T-helper 2 cell (primary cell): ENCODE data around the gene ABHD16A.
A peak's percentile ranks its signal among the peaks of the same experiment; 100 is the strongest.

Experiments
- DNase-seq, 5 experiments: peaks; one replicate each; pipeline versions ENCODE4 v3.0.0 to v3.0.0-alpha.2; 2012 to 2022

ABHD16A gene

DNA sequence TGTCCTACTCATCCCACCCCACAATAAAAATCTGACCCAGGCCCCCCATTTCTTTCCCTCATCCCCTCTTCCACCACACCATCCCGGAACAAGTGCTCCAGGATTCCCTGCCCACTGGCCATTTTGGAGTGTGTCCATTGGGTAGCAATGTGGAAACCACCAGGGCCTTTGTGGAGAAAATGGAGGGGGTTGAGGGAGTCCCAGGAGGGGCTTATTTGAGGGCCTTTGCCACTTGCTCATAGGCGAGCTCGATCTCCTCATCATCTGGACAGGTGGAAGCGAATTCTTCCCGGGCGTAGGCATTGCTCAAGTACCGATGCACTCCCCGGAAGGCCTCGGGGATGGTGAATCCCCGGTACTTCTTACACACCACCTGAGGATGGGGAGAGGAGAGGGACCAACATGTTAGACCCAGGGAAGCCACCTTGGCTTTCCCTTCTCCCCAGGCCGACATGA lies 27.5 kb upstream of the ABHD16A start:
- no peak for DNase-seq

DNA sequence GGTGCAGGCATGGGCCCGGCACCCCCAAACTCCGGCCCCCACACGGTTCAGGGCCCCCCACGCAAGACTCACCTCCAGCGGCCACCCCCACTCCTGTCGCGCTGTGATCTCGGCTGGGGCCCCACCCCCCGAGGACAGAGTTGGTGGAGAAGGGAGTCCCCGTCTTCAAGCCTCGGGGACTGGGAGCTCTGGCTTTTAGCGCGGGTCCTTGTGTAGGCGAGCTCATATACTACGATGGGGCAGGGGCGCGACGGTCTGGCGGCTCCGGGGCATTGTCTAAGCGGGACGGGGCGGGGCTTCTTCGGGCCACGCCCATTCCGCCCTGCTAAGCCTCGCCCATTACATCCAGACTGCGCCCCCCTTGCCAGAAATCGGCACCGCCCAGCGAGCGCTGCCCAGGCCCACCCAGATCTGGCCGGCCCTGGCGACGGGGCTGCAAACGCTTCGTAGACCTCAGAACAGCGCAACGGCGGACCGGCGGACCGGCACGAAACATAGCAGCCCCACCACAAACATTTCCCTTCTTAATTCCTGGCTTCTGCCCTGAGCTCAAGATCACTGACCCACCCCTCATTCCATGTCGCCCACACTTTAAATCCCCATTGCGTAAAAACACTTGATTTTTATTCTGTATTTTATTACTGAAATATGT lies 27.0 kb upstream of the ABHD16A start:
- peak; percentile 28 to 76 (median 63) for DNase-seq

DNA sequence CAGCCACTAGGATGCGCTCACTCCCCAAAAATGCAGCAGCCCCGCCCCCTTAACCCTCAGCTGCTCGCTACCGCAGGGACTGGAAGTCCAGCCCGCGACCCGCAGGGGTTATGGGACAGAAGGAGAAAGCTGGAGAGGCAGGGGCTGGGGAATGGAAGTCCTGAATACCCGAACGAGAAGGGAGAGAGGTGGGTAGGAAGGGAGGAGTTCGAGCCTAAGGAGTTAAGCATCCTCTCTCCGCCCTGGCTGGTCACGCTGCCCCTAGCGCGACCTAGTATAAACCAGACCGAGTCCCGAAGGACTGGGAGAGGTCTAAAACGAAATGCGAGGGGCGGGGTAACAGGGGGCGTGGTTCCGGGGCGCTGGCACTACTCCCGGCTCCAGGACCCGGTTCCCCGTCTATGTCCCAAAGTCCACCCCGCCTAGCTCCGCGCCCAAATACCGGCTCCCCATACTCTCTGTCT lies 26.4 kb upstream of the ABHD16A start:
- DNase-seq = peak; percentile 58 to 84 (median 67)

DNA sequence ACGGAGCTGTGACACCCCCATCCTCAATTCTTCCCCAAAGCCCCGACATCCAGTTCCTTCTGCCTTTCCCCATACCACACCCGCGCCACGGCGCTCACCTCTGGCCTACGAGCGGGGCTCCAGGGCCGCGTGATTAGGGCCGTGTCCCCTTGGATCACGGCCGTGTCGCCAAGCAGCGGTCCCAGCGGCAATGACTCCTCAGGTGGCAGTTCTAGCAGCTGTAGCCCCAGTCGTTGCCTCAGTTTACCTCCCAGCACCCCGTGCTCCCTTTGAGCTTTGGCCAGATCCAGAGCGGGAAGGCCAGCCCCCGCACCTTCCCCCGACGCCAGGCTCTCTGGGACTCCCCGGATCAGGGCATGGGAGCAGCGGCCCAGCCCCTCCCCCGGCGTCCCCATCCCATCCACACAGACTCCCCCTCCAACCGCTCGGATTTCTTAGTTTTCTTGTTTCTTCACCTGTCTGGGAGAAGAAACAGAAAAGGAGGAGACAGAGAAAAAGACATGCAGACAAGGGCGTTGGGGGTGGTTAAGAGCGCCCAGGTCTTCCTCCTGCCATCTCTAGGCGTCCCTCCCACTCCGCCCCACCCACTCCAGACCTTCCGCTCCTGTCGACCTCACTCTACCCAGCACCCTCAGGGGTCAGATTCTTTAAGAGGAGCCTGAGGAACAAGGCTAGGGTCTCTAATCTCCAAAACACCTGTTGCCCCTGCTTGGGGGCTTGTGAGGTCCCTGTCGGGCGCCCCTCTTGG lies 25.8 kb upstream of the ABHD16A start, which contains the start of gene DDAH2:
Gene DDAH2, minus strand, starts transcription at position 533 of the 748 bp plus-strand sequence. Its CDS starts 138 bp downstream, at position 395.
- no peak for DNase-seq

DNA sequence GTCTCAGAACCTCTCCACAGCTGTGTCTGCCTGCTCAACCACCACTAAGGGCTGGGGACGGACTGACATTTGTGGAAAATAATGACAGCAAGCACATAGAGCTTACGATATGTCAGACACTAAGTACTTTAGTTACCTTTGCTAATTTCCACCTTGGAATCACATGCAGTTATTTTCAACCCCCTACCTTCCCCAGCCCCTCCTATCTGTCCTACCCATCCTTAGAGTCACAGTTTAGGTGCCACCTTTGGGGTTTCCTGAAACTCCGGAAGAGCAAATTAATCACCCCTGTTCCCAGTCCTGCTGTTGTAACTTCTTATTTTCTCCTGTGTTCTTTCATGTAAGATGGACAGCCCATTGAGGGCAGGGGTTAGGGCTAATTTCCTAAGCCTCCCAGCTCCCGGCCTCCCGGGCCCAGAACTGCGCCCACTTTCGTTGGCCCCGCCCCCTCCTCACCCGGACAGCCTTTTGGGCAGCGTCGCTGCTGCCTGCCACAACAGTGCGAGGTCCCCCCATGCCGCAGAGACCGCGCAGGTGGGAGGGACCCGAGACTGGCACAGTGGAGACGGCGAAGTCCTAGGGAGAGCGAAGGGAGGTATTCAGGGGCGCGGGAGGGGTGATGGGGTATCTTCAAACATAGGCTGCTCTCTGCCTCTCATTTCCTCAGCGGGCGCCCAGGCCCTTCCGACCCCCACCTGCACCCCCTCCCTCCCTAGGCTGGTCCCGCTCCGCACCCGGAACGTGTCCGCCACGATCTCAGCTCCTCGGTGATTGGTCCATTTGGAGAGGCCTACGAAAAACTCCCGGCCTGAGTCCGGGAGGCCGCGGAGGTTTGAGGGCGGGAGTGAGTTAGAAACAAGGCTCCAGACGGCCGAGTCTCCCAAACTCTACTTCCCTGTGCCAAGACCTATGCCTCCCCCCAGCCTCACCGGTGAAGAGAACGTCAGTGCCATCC lies 24.9 kb upstream of the ABHD16A start:
- no peak for DNase-seq

DNA sequence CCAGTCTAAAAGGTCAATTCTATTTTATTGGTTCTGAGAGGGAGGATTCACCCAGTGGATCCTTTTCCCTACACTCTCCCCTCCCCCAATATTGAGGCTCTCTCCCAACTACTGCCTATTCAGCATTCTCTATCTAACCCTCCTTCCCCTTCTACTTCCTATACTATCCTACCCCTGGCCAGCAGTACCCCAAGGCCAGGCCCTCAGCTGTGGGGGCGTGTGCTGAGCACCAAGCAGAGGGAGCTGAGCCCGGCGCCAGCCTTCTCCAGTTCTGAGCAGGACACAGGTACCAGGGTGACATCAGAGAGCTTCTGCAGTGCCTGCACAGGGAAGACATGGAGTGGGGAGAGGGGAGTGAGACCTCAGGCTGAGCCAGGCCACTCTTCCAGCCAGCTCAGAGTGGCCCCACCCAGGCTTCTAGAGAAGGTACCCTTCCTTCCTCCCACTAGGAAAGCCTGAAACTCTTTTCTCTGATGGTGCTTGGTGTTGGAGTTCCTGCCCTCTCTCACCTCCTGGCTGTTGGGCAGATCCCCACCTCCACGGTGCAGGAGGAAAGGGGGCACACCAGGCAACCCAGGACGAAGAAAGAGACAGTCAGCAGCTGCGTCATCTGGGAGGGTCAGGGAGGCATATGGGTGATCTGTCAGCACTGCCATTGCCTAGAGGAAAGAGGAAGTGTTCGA lies 24.1 kb upstream of the ABHD16A start:
- no peak for DNase-seq

DNA sequence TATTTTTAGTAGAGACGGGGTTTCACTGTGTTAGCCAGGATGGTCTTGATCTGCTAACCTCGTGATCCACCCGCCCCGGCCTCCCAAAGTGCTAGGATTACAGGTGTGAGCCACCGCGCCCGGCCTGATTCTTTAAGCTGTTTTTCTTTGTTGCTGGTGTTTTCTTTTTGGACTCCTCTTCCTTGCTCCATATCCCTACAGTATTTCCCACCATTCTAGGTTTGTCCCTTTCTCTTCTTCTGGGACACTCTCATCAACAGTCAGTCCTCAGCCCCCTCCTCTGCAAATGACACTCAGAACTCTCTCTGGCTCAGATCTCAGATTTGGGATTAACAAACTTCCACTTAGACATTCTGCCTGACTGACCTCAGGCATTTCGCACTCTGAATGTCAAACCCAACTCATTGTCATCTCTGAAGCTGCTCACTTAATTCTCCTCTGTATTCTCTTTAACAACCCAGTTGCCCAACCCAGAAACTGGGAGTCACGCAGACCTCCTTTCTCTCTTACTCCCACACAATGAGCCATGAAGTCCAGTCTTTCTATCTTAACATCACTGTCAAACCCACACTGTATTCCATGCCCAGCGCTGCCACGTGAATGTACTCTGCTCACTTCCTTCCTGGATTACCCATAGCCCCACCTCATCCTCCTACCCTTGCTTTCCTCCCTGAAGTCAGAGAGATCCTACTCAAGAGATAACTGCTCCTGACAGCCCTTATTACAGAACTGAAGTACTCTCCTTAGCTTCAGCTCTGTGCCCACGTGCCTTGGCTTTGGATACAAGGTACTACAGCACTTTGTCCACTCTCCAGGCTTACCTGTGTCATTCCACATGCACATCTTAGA lies 22.6 kb upstream of the ABHD16A start:
- DNase-seq = no peak

DNA sequence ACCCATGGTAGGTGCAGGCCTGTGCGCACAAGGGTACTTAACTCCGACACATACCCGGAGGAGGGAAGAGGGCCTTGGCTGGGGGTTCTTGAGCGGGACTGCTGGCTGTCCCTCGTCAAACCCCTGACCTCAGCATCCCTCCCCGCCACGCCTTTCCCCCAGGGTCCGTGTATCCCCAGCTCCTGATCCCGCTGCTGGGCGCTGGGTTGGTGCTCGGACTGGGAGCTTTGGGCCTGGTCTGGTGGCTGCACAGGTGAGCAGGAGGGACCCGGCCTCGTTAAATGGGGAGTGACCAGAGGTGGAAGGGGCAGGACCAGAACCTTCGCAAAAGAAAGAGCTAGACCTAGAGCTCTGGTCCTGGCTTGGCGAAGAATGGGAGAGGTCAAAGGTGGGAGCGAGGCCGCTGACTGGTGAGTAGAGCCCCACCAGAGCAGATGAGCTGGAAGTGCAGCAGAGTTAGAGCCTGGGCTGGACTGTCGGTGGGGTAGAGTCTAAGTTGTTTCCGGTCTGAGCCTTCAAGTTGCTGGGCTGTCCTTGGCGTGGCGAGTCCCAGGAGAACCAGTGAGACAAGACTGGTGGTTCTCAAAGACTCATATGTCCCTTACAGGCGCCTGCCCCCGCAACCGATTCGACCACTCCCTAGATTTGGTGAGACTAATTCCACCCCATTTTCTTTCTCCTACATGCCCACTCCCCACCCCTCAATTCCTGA lies 21.0 kb upstream of the ABHD16A start:
- DNase-seq = no peak

DNA sequence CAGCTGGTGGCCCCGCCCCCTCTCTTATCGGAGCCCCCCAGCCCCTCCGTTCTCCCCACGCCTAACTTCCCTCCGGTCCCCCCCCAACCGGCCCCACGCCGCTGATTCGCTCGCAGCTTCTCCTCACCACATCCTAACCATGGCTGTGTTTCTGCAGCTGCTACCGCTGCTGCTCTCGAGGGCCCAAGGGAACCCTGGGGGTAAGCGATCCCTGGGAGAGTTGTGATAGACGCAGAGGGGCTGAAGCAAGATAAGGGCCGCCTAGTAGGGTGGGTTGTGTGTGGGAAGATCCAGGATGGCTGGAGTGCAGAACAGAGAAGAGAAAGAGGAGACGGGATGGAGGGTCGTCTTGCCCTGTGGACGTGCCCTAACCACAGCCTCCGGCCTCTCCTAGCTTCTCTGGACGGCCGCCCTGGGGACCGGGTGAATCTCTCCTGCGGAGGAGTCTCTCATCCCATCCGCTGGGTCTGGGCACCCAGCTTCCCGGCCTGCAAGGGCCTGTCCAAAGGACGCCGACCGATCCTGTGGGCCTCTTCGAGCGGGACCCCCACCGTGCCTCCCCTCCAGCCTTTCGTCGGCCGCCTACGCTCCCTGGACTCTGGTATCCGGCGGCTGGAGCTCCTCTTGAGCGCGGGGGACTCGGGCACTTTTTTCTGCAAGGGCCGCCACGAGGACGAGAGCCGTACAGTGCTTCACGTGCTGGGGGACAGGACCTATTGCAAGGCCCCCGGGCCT lies 20.3 kb upstream of the ABHD16A start, which contains the start of gene MPIG6B:
Gene MPIG6B, plus strand, starts transcription at position 129 of the 735 bp plus-strand sequence. Its CDS starts 11 bp downstream, at position 140.
- DNase-seq = no peak

DNA sequence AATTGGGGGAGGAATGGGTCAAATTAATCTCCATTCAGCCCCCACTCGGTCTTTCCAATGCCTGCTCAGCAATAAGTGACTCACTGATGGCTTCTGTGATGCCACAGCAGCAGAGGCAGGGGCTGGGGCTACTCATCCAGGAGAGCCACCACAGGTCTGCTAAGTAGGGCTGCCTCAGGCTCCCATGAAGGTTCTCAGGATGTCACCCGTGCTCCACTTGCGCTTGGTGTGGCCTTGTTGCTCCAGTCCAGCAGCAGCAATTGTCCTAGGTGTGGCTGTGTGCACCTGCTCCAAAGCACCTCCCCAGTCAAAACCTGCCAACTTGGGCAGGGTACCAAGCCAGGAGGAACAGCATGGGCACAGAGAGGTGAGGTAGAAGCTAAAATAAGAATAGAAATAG lies 19.0 kb upstream of the ABHD16A start:
- no peak for DNase-seq

DNA sequence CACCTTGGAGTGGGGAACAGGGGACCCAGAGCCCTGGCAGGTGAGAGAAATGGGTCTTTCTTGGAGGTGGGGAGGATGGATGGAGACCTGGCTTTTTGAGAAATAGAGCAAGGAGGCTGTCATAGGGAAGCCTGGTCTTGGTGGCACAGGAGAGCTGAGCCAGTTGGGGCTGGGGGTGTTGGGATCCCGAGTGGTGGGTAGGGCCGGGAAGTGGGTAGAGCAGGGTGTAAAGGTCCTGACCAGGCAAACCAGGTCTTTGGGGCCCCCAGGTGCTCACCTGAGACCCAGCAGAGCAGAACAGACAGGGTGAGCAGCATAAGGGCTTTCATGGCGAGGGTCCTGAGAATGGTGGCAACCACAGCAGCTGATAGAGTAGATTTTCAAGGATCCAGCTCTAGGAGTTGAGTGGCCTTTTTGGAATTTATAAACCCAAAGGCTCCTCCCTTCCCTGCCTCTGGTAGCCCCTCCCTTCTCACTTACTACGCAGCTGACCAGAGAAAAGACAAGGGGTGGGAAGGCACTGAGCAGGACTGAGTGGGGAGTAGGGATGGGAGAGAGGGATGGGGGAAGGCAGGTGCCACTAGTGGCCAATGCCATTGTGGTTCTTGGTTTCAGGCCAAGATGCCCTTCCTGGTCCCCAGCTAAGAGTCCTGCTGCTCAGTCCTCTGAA lies 18.4 kb upstream of the ABHD16A start, which contains the start of gene LY6G6C:
Gene LY6G6C, minus strand, starts transcription at position 396 of the 670 bp plus-strand sequence. Its CDS starts 67 bp downstream, at position 329.
- no peak for DNase-seq

DNA sequence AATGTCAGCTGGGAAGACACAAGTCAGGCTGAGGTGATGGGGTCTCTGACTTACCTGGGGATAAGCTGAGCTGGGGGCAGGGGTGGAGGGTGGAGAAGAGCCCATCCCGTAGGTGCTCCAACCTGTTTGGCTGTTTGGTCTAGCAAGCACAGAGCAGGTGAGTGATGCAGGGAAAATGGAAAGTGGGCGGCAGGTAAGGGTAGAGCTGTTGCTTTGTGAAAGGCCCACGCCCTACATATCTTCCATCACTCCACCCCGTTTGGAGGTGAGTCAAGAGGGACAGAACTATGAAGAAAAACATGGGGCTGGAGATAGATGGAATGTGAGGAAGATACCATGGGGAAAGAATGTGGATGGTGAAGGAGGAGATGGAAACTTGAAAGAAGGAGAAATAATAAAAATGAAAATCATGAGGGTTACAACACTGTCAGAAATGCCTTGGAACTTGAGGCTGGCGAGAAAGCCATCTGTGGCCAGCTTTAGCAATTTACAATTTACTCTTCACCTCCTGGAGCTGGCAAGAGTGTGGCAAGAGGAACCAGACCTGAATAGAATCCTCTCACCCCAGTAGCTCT lies 17.2 kb upstream of the ABHD16A start:
- no peak for DNase-seq

DNA sequence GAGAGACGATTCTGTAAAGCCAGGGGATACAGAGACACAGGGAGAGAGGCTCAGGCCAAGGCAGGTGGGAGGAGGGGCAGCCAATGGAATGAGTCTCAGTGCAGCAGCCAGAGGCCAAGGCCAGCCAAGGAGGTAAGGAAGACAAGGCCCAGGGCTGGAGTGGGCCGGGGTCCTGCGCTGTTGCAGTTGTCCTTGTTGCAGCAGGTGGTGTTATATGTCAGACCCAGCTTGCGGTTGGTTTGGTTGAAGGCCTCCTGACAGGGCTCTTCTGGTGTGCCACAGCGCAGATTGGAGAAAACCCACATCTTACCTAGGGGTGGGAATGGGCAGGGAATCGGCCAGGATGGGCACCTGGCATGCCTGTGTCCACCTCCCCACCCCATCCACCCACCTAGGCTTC lies 15.9 kb upstream of the ABHD16A start:
- DNase-seq = no peak

DNA sequence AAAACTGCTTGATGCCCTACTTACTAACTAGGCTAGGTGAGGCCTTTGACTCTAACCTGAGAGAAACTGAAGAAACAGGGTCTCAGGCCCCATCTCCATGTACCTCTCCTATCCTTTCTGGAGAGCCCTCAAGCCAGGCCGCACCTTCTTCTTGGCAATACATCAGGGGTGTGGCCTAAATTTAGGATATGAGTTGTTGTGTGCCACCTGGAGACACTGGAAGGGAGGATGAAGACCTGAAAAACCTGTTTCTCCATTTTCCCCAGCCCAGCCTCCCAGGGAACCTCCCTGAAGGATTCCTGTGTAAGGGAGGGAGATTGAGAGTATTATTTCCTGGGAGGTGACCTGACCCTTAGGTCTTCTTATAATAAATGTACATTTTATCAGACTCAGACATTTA lies 15.1 kb upstream of the ABHD16A start:
- DNase-seq = no peak

DNA sequence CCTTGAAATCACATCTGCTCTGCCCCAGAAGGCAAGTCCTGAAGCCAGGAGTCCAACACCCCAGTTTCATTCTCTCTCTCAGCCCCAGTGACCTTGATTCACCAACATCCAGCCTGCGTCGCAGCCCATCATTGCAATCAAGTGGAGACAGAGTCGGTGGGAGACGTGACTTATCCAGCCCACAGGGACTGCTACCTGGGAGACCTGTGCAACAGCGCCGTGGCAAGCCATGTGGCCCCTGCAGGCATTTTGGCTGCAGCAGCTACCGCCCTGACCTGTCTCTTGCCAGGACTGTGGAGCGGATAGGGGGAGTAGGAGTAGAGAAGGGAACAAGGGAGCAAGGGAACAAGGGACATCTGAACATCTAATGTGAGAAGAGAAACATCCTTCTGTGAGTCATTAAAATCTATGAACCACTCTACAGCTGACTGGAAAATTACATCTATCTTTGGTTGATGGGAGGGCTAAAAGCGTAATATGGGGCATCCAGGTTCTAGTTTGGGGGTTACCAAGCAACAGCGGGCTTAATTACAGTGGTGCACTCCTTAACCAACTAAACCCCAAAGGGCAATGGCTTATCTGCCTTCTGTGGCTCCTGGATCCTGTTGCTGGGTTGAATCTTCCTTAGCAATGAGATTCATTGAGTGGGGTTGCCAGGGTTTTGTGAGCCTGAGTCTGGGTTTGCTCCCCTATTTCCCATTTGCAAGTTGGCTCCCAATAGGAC lies 14.5 kb upstream of the ABHD16A start:
- no peak for DNase-seq

DNA sequence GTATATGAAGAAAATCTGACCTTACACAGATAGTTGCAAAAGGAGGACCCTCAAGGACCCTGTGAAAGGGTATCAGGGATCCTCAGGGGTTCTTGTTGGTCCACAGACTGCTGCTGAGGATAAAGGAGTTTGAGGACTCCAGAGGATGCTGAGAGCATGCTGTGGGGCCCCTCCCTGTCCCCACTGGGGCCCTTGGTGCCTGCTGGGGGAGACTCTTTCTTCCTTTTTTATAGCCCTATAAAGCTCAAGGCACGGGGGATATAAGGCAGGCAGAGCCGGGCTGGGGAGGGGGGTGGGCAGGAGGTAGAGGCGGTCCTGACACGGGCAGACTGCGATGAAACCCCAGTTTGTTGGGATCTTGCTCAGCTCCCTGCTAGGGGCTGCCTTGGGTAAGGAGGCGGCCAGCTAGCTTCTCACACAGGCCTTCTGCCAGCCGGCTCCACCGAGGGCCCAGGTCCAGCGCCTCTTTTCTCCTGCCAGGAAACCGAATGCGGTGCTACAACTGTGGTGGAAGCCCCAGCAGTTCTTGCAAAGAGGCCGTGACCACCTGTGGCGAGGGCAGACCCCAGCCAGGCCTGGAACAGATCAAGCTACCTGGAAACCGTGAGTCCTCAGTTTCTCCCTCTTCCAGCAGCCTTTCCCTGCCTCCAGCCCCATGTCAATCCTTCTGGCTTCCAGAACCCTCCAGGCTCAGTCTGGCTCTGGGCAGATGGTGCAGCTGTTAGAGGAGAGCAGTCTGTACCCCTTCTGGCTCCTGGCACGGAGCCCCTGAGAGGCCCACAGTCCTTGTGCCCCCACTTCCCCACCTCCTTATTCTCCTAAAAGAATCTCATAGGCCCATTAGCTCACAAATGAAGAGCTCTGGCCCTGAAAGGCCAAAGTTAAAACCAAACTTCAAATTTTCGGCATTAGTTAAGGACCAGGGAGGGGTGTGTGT lies 12.2 kb upstream of the ABHD16A start, which contains the start of gene LY6G6D:
Gene LY6G6D, plus strand, starts transcription at position 327 of the 937 bp plus-strand sequence. Its CDS starts 8 bp downstream, at position 335.
- no peak for DNase-seq
